SK-N-SH (cell line): Measurements from ENCODE around the gene SLC18A2.

Experiments
- EZH2phosphoT487 ChIP-seq: fragments of 200-600 bp; sonication (generic); IDR thresholded peaks from 2 replicates; pipeline ENCODE4 v1.6.1; 2017; ENCODE audit warnings: low read depth, mixed run types, mild to moderate bottlenecking, antibody characterized with exemption, moderate library complexity, borderline replicate concordance
- FOXM1 ChIP-seq: IDR thresholded peaks from 2 replicates; pipeline ENCODE4 v1.4.0; 2012; ENCODE audit warnings: low read depth, mild to moderate bottlenecking
- JUND ChIP-seq: IDR thresholded peaks from 2 replicates; pipeline ENCODE4 v1.4.0; 2012
- MEF2A ChIP-seq: IDR thresholded peaks from 2 replicates; pipeline ENCODE4 v1.4.0; 2012; ENCODE audit warnings: low read depth, borderline replicate concordance
- MXI1 ChIP-seq: IDR thresholded peaks from 2 replicates; pipeline ENCODE4 v1.6.1; 2012; ENCODE audit warnings: mild to moderate bottlenecking, low read depth, low read length, improper control_type of control experiment
- POLR2AphosphoS5 ChIP-seq: IDR thresholded peaks from 2 replicates; pipeline ENCODE4 v1.6.1; 2012; ENCODE audit warnings: low read depth, low read length
- USF1 ChIP-seq: IDR thresholded peaks from 2 replicates; pipeline ENCODE4 v1.4.0; 2012; ENCODE audit warnings: low read depth, borderline replicate concordance
- YY1 ChIP-seq: IDR thresholded peaks from 2 replicates; pipeline ENCODE4 v1.4.0; 2012; ENCODE audit warnings: low read depth, mild to moderate bottlenecking
- TF ChIP-seq, protein P1 (sequence below): IDR thresholded peaks from 2 replicates; pipeline ENCODE4 v1.4.0; 2012; ENCODE audit warnings: low read depth
- TF ChIP-seq, protein P2 (sequence below): fragments of 200-600 bp; sonication (generic); IDR thresholded peaks from 2 replicates; pipeline ENCODE4 v1.6.1; 2017; ENCODE audit warnings: antibody characterized with exemption, mild to moderate bottlenecking, moderate library complexity

- TF ChIP-seq, protein P1, sequence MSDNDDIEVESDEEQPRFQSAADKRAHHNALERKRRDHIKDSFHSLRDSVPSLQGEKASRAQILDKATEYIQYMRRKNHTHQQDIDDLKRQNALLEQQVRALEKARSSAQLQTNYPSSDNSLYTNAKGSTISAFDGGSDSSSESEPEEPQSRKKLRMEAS = no peak
- TF ChIP-seq FOXM1 (no peak), MXI1 (no peak), EZH2phosphoT487 (no peak), YY1 (no peak), POLR2AphosphoS5 (no peak), MEF2A (no peak), USF1 (no peak), JUND (no peak)
- TF ChIP-seq, protein P2, sequence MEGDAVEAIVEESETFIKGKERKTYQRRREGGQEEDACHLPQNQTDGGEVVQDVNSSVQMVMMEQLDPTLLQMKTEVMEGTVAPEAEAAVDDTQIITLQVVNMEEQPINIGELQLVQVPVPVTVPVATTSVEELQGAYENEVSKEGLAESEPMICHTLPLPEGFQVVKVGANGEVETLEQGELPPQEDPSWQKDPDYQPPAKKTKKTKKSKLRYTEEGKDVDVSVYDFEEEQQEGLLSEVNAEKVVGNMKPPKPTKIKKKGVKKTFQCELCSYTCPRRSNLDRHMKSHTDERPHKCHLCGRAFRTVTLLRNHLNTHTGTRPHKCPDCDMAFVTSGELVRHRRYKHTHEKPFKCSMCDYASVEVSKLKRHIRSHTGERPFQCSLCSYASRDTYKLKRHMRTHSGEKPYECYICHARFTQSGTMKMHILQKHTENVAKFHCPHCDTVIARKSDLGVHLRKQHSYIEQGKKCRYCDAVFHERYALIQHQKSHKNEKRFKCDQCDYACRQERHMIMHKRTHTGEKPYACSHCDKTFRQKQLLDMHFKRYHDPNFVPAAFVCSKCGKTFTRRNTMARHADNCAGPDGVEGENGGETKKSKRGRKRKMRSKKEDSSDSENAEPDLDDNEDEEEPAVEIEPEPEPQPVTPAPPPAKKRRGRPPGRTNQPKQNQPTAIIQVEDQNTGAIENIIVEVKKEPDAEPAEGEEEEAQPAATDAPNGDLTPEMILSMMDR = no peak
Observed at GRCh38 chr10:117271427-117271826, 30.5 kb downstream of the SLC18A2 start.
